GM21360 (cell line): Measurements from ENCODE around the gene CLP1.
"Not testable (repeated sequence)": the region's sequence is repeated elsewhere in the genome, so short reads cannot be mapped to it uniquely, and the experiment has no call there.

Experiments used
- ATAC-seq: cut with Tn5 transposase; IDR thresholded peaks from one replicate; pipeline ENCODE4 v1.9.1; 2021; ENCODE audit warnings: mild to moderate bottlenecking, moderate library complexity; ENCODE audit not compliant: unreplicated experiment

The CLP1 gene

GRCh38 chr11:57640068-57640800 lies 17.3 kb upstream of the CLP1 start:
- ATAC-seq, result no peak

DNA sequence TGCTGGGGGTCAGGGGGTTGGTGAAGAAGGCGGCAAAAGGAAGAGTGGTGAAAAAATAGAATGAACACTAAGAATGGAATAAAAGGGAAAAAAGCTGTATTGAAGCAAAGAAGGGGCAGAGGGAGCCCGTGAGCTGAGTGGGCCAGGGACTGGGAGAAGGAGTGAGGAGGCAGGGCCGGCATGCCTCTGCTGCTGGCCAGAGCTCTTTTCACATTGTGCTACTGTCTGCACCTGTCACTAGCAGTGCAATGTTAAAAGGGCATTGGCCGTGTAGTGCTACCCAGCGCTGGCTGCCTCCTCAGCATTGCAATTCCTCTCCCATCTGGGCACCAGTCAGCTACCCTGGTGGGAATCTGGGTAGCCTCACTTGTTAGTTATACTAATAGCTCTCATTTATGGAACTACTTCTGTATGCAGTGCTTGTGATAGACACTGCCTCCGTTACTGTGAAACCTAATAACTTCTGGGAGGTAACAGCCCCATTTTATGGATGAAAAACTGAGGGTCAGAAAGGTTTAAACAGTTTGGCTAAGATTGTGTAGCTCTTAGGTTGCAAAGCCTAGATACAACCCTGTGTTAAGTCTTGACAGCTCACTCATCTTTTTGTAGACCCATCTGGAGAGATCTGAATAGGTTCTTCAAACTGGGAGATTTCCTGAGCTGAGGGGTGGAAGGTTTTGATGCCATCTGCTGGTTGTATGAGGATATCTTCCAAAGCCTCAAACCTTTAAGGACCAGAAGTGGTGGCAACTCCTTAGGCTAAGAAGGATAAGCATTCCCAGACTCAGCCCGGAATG lies 16.4 kb upstream of the CLP1 start:
- no peak for ATAC-seq

DNA sequence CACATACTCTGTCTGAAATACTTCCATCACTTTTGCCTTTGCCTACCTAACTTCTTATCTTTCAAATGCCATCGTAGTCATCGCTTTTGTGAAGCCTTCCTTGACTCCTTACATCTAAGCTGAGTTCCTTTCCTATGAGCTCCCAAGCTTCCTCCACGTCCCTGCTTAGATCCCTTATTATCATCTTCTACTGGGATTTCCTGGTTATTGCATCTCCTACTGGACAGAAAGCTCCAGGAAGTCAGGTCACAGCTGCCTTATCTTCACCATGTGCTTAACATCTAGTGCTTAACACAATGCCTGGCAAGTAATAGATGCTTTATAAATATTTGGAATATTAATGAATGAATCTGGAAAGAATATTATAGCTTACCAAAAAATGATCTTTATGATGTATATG lies 13.8 kb upstream of the CLP1 start:
- no peak for ATAC-seq

DNA sequence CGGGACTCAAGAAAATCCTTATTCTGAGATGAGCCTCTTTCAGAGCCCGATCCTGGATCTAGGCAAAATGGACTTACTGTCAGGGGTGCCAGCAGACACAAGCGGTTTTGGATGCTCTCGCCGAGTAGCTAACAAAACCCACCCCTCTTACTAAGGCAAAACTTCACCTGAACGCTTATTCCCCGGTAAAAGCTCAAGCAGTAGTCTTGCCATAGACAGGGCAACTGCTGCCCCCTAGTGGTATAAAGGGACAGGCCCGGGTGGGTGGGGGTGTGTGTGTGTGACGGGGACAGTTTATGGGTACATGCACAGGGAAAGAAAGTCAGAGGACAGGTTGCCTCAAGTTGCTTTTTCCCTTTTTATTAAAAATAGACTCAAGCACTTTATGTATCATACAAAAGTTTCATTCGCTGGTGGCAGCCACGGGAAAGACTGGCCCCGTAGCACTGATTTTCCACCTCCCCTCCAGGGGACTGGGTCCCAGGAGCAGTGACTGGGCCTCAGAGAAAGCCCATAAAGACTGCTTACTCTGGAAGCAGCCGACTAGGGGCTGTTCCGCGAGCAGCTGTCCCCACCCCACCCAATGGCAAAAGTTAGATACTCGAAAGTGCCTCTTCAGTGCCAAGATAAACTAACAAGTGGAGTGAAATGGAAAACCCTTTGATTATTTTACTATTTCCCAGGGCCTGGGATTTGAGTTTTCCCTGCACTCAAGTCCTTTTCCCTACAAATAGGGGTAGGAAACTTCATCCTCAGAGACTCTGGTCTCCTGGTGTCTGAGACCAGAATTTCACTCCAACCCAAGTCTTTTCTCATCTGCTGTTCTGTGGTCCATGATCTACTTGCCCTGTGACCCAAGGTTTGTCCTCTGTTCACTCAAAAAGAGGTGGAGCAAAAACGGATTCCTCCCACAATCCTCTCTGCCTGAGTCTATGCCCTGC lies 12.5 kb upstream of the CLP1 start:
- peak; percentile 41 for ATAC-seq

DNA sequence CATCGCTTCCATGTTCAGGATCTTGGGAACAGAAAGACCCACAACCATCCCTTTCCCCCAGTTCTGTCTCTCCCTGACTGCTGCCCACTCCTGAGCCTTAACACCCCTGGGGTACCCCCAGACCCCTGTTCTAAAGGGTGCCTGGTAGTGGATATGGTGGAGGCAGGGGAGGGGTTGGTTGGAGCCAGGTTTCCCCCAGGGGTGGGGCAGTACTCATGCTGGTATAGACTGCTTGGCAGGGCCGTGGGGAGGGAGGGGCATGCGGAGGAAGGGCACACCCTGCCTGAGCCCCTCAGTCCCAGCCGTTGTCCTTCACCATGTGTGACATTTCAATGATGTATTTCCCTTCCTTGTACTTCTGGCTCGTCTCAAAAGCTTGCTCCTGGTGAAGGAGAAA lies 11.9 kb upstream of the CLP1 start:
- ATAC-seq, result no peak

GRCh38 chr11:57646194-57646798 lies 11.3 kb upstream of the CLP1 start:
- ATAC-seq, result no peak

DNA sequence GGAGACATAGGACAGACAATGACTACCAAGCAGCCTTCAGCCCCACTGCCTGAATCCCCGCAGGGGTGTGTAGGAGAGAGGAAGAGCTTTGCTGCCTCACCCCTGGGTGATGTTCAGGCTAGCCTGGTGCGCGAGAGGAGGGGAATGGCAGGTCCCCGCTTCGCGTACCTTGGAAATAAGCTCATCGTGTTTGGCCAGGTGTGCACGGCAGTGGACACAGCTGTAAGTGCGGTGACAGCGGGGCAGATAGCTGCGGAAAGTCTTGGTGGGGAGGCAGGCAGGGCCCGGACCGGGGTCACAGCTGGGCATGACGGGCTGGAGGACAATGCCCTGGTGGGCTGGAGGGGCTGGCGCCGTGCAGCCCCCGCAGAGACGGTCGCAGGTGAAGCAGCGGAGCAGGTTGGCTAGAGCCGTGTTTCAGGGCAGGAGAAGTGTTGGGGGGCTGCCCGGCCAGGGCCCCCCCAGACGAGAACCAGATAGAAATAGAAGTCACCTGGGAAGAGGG lies 10.7 kb upstream of the CLP1 start:
- no peak for ATAC-seq

DNA sequence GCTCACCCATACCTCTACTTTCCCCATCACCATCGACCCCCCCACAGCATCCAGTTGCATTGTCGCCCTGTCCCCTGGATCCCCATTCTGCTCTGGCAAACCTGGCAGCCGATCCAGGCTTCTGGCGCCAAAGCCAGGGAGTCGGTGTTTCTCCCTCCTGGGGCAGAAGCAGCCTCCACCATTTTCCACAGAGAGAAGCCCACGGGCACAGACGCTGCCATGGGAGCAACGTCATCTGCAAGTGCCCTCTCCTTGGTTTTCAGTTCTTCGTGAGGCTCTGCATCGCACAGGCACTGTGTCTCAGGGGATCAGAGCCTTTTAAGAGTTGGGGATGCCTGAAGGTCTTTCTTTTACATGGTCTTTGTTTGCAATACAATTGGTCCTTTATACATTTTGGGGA lies 10.2 kb upstream of the CLP1 start:
- no peak for ATAC-seq

DNA sequence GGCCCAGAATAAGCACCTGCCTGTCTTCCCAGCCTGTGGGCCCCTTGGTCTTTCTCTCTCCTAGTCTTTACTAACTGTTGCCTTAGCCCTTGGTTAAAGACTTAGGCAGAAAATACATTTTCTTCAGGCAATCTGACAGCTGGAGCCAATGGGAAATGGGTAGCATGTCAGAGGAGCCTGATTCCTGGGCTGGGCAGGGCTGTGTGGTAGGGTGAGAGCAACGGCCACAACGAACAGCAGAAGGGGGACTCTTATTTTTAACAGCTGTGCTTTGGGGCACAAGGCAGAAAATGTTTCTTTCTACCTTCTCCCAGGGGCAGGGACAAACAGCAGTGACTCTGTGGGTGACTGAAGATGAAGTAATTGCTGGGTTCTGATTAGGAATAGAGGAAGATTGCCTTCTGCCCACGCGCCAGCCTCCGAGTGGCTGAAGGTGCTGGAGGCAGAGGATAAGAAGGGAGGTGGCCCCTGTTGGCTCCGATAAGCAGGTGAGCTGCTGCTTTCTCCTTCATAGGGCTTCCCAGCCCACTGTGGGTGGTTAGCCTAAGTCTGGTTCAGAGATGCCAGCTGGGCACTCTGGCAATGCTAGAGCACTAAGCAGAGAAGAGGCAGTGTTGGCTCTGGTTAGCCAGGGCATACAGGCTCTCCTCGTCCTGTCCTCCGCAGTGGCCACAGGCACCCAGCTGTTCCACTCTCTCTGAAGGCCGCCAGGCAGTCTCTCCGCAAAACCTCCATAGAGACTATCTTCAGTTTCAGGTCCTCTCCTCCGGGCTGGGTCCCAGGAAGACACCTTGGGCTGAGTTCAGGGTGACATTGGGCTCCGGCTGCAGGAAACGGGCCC lies 9.4 kb upstream of the CLP1 start:
- no peak for ATAC-seq

DNA sequence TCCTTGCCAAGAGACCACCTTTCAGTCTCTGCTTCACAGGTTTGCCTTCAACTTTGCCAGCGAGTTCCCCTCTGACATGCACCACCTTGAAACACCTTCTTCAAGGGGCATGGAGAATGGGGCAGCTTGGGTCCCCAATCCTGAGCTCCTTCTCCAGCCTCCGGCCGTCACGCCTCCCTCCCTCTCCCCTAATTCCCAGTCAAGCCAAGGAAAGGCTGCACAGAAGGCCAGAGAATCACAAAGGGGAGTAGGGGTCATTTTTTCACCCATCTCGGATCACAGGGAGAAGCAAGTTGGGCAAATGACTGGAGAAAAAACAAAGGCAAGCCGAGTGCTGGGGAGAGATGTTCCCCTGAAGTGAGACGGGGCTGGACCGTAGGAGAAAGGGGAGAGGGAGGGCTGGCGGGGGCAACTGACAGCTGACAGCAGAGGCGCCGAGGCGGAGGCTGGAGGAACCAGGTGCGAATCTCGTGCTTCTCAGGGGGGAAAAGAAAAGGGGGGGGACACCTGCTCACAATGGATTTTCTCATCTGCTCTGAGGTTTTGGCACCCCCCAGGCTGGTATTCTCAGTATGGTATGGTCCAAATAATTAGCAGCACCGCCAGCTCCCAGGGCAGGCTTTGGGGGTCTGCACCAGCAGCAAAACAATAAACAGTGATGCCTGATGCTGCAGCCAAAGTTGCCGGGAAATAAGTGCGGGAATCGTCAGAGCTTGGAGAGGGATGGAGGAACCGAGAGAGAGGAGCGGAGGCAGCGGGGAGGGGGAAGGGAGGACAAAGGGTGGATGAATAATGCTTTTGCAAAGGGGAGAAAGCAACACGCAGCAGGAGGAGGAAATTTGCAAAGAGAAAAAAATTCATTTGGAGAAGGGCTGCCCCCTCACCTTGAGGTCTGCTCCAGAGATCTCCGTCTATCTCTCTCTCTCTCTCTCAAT lies 8.5 kb upstream of the CLP1 start:
- ATAC-seq, result no peak

DNA sequence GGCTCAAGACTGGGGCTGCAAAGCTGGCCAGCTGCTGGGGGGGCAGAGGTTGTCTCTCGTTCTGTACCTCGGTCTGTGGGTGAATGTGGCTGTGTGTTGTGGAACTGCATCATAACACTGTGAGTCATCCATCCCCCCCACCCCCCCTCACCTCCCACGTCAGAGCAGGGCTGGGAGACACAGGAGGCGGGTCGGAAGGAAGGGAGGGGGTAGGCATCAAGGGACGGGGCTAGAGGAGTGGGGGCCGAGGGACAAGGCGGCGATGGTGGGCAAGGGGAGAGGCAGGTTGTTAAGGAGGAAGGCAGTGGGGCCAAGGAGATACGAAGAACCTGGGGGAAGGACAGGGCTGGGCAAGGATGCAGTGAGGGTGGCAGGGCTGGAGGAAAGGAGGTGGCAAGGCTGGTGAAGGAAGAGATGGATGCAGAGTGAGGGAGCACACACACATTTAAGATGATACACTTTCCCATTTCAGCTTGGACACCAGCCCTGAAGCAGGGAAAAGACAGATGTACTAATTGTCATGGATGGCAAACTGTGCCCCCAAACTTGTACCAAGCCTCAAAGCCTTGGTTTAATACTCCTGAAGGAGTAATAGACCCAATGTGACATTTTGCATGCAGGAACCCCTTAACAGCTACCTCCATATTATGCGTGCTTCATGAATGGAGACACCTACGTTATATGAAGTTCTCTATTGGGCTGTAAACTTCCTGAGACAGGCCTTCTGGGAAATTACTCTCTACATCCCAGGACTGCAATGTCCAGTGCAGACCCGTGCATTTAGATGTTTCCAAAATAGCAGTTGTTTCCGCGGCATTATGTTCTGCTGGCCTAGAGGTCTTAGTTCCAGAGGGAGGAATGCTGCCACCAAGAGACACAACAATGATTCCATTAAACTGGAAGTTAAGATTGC lies 7.5 kb upstream of the CLP1 start, which contains the start of gene YPEL4:
YPEL4 (minus strand) TSS at position 87 of the 913 bp plus-strand sequence. CDS start 2,805 bp downstream, outside the sequence.
- no peak for ATAC-seq

- no peak for ATAC-seq
Observed at GRCh38 chr11:57650739-57651090, 6.8 kb upstream of the CLP1 start.

DNA sequence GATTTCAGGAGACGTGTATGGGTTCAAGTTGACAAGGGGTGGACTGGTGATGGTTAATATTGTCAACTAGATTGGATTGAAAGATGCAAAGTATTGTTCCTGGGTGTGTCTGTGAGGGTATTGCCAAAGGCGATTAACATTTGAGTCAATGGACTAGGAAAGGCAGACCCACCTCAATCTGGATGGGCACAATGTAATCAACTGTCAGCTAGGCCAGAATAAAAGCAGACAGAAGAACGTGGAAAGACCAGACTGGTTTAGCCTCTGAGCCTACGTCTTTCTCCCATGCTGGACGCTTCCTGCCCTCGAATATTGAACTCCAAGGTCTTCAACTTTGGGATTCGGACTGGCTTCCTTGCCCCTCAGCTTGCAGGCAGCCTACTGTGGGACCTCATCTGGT lies 6.2 kb upstream of the CLP1 start:
- no peak for ATAC-seq

DNA sequence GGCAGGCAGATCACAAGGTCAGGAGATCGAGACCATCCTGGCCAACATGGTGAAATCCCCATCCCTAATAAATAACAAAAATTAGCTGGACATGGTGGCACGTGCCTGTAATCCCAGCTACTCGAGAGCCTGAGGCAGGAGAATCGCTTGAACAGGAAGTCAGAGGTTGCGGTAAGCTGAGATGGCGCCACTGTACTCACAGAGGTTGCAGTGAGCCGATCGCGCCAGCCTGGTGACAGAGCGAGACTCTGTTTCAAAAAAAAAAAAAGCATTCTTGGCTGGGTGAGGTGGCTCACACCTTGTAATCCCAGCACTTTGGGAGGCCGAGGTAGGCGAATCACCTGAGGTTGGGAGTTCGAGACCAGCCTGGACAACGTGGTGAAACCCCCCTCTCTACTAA lies 5.3 kb upstream of the CLP1 start:
- not testable (repeated sequence) for ATAC-seq

GRCh38 chr11:57652662-57653061 lies 4.9 kb upstream of the CLP1 start:
- no peak for ATAC-seq

GRCh38 chr11:57653163-57653562 lies 4.4 kb upstream of the CLP1 start:
- no peak for ATAC-seq

- ATAC-seq, result no peak
Observed at GRCh38 chr11:57656885-57657193, 723 bp upstream of the CLP1 start.

DNA sequence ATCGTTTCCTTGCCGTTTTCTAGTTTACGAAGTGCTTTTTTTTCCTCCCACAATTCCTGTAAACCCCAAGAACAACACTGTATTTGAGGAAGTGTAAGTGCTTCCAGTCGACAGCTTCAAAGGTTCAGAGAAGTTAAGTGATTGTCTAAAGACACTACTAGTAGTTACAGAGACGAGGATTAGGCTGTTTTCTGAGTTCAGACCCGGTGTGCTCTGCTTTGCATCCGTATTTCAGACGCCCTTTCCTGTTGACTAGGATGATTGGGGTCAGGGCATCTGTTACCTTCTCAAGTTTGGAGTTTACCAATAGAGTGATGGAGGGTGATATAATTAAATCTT lies 430 bp downstream of the CLP1 start:
- ATAC-seq, result no peak
